Left colon (tissue), 2 donors: ENCODE data around the gene USP35. TPM values are rescaled to one million over a fixed set of nuclear protein-coding genes. Genes with fewer than 3 reads are reported as not detected.

ENCODE experiments used
- ATAC-seq: fragments of 200-7000 bp; cut with Tn5 transposase; one replicate; pipeline ENCODE4 v1.9.1; 2020; ENCODE audit warnings: mild to moderate bottlenecking, moderate library complexity
- DNase-seq, 2 donors: peaks; one replicate each; pipeline ENCODE4 v3.0.0-alpha.2; 2020
- intact Hi-C, 2 donors: fragments of 100-400 bp; cut with DNase I in 1 of 2; cut with micrococcal nuclease in 1 of 2; formaldehyde crosslinking; loops; one replicate each; pipeline versions ENCODE4 v1.11.2 to v1.14.0; 2022; cut with DNase I, micrococcal nuclease
- long read RNA-seq: library from polyadenylated mRNA; unstranded; transcript quantifications from one replicate; pipeline ENCODE4 v2.0.0, GENCODE V29; 2021
- total RNA-seq, 2 donors: library from RNA; stranded (reverse); fragmentation: NEBNext Ultra II Directional; extraction: Animal tissue kit (Norgen Biotek cat#: 25700); gene quantifications; one replicate each; pipeline ENCODE4 v1.2.1, GENCODE V29; 2021
- donor health status: DM: no; HTN: no; CAD: no.
- donor health status: DM: yes; HTN: yes; CAD: no.

The USP35 gene
- total RNA-seq: 1 to 10 TPM; 5.4 to 7.4 TPM
- long read RNA-seq, partial matches to known transcripts: 1 of 1 reads
- long read RNA-seq, other reads (novel, unspliced or antisense): 0 of 1 reads

- DNase-seq: peak; percentile 98
- intact Hi-C loops: no loop called here
- ATAC-seq: peak; percentile 95
These were observed at the start of gene USP35, which contains the start of gene KCTD21 for GRCh38 chr11:78188286-78189173. Gene USP35 (plus strand): TSS chr11:78188919. CDS start chr11:78196246, 7,327 bp downstream. Gene KCTD21 (minus strand): TSS chr11:78188626. CDS start chr11:78174554, 14,072 bp downstream.

GRCh38 chr11:78139422-78140391 lies 49.0 kb upstream of the USP35 start, which contains the start of gene ALG8:
Gene ALG8 (minus strand): TSS chr11:78139626. CDS start chr11:78139588, 38 bp downstream.
- DNase-seq (peak; percentile 94 to 98), ATAC-seq (peak; percentile 99)
- intact Hi-C loops: loop anchor here in 1 of 2 donors (10.0 kb wide), 1 partner anchor 425 kb away; no protein-coding TSS in a partner anchor

GRCh38 chr11:78140392-78141077 lies 48.2 kb upstream of the USP35 start:
- intact Hi-C loops: no loop called here
- ATAC-seq: no peak
- peak in 1 of 2 donors; percentile 12 for DNase-seq

DNA sequence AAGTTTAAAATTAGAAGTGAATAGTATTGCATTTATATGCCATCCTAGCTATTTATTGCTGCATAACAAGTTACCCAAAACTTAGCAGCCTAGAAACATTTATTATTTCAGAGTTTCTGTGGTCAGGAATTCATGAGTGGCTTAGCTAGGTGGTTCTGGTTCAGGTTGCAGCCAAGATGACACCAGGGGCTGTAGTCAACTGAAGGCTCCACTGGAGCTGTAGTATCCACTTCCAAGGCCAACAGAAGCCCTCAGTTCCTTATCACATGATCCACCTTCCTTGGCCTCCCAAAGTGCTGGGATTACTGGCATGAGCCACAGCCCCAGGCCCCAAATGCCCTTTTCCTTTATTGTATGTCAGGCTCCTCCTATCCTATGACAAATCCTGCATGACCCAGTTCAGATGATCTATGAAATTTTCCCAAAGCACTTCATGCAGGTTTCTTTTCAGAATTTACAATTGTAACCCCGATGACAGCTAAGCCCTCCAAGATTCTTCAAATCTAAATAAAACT lies 43.2 kb upstream of the USP35 start:
- intact Hi-C loops: no loop called here
- DNase-seq (no peak), ATAC-seq (no peak)

- ATAC-seq: no peak
- intact Hi-C loops: no loop called here
- DNase-seq: no peak
These were observed 40.9 kb upstream of the USP35 start for GRCh38 chr11:78147807-78148206.

GRCh38 chr11:78149646-78150045 lies 39.1 kb upstream of the USP35 start:
- intact Hi-C loops: no loop called here
- no peak for ATAC-seq
- no peak for DNase-seq

- intact Hi-C loops: no loop called here
- DNase-seq: no peak
- ATAC-seq: no peak
These were observed 38.4 kb upstream of the USP35 start for GRCh38 chr11:78150346-78150745.

- ATAC-seq (no peak), DNase-seq (no peak)
- intact Hi-C loops: no loop called here
These were observed 38.0 kb upstream of the USP35 start for GRCh38 chr11:78150754-78151153.

DNA sequence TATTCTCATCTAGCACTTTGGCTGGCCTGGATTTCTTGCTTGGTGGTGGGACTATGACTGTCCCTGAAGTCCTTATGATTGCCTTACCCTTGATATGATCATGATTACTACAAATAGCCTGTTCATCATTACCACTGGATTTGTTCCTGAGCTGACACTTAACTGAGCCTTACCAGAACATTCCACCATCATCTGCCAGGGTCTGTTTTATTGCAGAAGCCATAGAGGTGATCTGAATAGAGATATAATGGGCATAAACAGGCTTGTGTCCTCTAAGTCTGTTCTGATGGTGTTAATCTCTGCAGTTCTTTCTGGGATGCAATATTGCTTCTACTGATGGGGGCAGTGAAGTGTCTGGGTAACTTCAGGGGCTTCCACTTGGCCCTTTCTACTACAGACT lies 36.9 kb upstream of the USP35 start:
- DNase-seq (no peak), ATAC-seq (no peak)
- intact Hi-C loops: no loop called here

GRCh38 chr11:78156127-78156844 lies 32.4 kb upstream of the USP35 start:
- intact Hi-C loops: no loop called here
- ATAC-seq (no peak), DNase-seq (no peak)

DNA sequence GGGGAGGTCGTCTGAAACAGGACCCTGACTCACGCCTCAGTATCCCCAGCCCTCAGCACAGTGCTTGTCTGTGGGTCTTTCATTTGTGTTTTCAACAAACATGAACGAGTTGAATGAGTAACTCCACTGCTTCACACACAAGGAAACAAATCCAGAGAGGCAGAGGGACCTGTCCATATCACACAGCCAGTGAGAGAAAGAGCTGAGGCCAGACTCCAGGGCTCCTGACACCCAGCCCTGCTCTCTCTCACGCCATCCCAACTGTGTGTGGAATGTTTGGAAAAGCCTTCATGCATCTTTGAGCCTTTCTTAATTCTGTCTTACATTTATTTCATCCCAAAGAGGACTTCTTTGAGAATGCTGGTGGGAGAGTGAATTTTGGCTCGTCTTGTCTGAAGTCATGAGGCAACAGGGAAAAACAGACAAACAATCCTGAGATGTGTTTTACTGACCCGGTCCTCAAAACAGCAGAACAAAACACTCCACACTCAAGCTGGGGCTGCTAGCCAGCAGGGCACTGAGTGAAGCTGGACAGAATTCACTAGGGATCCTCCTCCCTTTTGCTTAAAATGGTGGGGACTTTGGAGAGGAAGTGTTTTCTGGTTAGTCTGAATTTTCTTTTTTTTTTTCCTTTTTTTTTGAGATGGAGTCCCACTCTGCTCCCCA lies 29.6 kb upstream of the USP35 start:
- intact Hi-C loops: no loop called here
- DNase-seq: no peak
- no peak for ATAC-seq

- no peak for DNase-seq
- ATAC-seq: no peak
- intact Hi-C loops: no loop called here
These were observed 28.2 kb upstream of the USP35 start for GRCh38 chr11:78160557-78160956.

DNA sequence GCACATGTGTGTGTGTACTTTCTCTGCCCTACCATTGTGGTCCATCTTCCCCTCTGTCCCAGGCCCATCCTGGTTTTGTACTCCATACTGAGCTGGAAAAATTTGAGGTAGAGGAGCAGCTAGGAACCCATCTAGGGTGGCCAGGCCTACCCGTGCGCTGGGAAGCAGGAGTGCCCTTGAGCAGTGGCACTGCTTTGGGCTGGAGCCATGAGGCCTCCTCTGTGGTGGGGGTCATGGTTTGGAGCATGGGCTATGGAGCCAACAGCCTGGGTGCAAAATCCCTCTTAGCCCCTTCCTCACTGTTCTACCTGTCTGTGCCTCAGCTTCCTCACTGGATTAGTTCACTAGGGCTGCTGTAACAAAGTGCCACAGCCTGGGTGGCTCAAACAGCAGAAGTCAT lies 27.4 kb upstream of the USP35 start:
- intact Hi-C loops: no loop called here
- ATAC-seq: no peak
- no peak for DNase-seq

DNA sequence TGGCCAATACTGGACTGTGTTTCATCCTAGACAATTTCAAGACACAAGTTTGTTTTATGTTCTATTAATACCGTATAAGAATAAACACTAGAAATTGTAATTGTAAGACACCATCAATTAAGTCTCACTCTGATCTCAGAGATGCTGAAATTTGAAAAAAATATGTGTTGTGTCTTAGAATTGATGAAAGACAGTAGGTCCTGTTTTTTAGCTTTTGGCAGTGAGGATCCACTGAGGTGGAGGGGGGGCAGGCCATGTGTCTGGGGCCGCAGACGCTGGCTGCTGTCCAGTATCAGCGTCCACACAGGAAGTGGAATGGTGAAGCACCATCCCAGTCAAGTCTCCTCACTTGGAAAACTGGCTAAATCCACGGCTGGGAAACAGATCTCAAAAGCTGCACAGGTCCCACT lies 26.8 kb upstream of the USP35 start:
- DNase-seq (peak; percentile 18 to 53), ATAC-seq (no peak)
- intact Hi-C loops: no loop called here

DNA sequence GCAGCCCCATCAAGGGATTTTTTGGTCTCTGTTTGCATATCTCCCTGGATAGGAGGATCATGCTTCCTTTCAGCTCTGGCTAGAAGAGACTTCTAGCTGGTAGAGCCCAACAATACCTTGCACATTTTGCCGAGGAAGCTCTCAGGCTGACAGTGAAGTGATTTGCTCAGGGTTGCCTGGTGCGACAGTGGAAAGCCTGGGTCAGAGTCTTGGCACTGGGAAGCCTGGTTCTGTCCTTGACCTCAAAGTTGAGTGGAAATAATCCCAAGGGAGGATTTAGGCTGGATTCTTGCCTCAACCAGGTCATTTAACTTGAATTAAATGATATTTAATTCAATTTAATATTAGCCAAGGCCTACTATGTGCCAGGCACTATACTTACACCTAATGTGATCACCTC lies 24.9 kb upstream of the USP35 start:
- no peak for ATAC-seq
- intact Hi-C loops: no loop called here

GRCh38 chr11:78164471-78164870 lies 24.2 kb upstream of the USP35 start:
- intact Hi-C loops: no loop called here
- ATAC-seq (no peak), DNase-seq (no peak)

More for the DNA sequence above, 24.9 kb upstream of the USP35 start:
- DNase-seq: no peak

GRCh38 chr11:78166855-78167469 lies 21.8 kb upstream of the USP35 start:
- intact Hi-C loops: no loop called here
- DNase-seq (no peak), ATAC-seq (no peak)
